Mesenchymal stem cell (in vitro differentiated cells and primary cell): ENCODE data around the gene CDK14.

ENCODE experiments used
- DNase-seq: peaks from one replicate; pipeline ENCODE4 v3.0.0-alpha.2; 2013
- H2AFZ ChIP-seq: one replicate; pipeline ENCODE4 v1.6.1; 2013; ENCODE audit warnings: low read depth, mild to moderate bottlenecking, control low read depth, inconsistent platforms, low read length, moderate library complexity
- H2AK5ac ChIP-seq: 2 replicates; pipeline ENCODE4 v1.6.1; 2013; ENCODE audit warnings: low read length, moderate library complexity, mild to moderate bottlenecking, inconsistent platforms; ENCODE audit not compliant: severe bottlenecking
- H2BK120ac ChIP-seq: one replicate; pipeline ENCODE4 v1.6.1; 2013; ENCODE audit warnings: low read depth, mild to moderate bottlenecking, inconsistent platforms, low read length, moderate library complexity
- H2BK12ac ChIP-seq, 2 experiments: one replicate each; pipeline ENCODE4 v1.6.1; 2013; ENCODE audit warnings: inconsistent platforms in 2 of 2, low read length in 2 of 2, mild to moderate bottlenecking in 2 of 2, moderate library complexity in 2 of 2, control low read depth in 1 of 2
- H2BK15ac ChIP-seq: one replicate; pipeline ENCODE4 v1.6.1; 2013; ENCODE audit warnings: mild to moderate bottlenecking, low read depth, inconsistent platforms; ENCODE audit not compliant: poor library complexity, severe bottlenecking
- H2BK5ac ChIP-seq: 2 replicates; pipeline ENCODE4 v1.6.1; 2013; ENCODE audit warnings: low read depth, mild to moderate bottlenecking, low read length, control low read depth, inconsistent platforms; ENCODE audit not compliant: poor library complexity, severe bottlenecking
- H3K14ac ChIP-seq, 2 experiments: one replicate each; pipeline ENCODE4 v1.6.1; 2013; ENCODE audit warnings: inconsistent platforms in 2 of 2, low read length in 2 of 2, control low read depth in 1 of 2, mild to moderate bottlenecking in 1 of 2, moderate library complexity in 1 of 2
- H3K18ac ChIP-seq, 2 experiments: one replicate each; pipeline ENCODE4 v1.6.1; 2013; ENCODE audit warnings: inconsistent platforms in 2 of 2, low read length in 2 of 2, control low read depth in 1 of 2, low read depth in 1 of 2, mild to moderate bottlenecking in 1 of 2
- H3K23ac ChIP-seq, 2 experiments: one replicate each; pipeline ENCODE4 v1.6.1; 2013; ENCODE audit warnings: inconsistent platforms in 2 of 2, low read length in 2 of 2, mild to moderate bottlenecking in 2 of 2, moderate library complexity in 2 of 2, control low read depth in 1 of 2
- H3K27ac ChIP-seq: 2 replicates; pipeline ENCODE4 v1.5.1; 2013; ENCODE audit warnings: mild to moderate bottlenecking, moderate library complexity, low read length, control low read depth, inconsistent platforms; ENCODE audit not compliant: poor library complexity, severe bottlenecking
- H3K27me3 ChIP-seq, 2 experiments: 2 replicates each; pipeline versions ENCODE4 v1.6.1 to v1.7.0; 2013; ENCODE audit warnings: low read length in 2 of 2, mild to moderate bottlenecking in 2 of 2, moderate library complexity in 2 of 2, control low read depth in 1 of 2, inconsistent platforms in 1 of 2; ENCODE audit not compliant: control insufficient read depth in 1 of 2, insufficient read depth in 1 of 2
- H3K36me3 ChIP-seq, 2 experiments: 2 replicates each; pipeline versions ENCODE4 v1.6.1 to v1.7.0; 2013; ENCODE audit warnings: low read length in 2 of 2, control low read depth in 1 of 2, inconsistent platforms in 1 of 2, low read depth in 1 of 2, mild to moderate bottlenecking in 1 of 2; ENCODE audit not compliant: insufficient read depth in 2 of 2, control insufficient read depth in 1 of 2
- H3K4ac ChIP-seq, 2 experiments: one replicate each; pipeline ENCODE4 v1.6.1; 2013; ENCODE audit warnings: inconsistent platforms in 2 of 2, low read length in 2 of 2, mild to moderate bottlenecking in 2 of 2, moderate library complexity in 2 of 2, control low read depth in 1 of 2, low read depth in 1 of 2
- H3K4me1 ChIP-seq: 2 replicates; pipeline ENCODE4 v1.6.1; 2013; ENCODE audit warnings: low read depth, low read length, control low read depth; ENCODE audit not compliant: control insufficient read depth, insufficient read depth
- H3K4me2 ChIP-seq: 2 replicates; pipeline ENCODE4 v1.6.1; 2013; ENCODE audit warnings: low read length, mild to moderate bottlenecking, inconsistent platforms; ENCODE audit not compliant: poor library complexity, severe bottlenecking
- H3K4me3 ChIP-seq, 2 experiments: 2 replicates each; pipeline versions ENCODE4 v1.5.1 to v1.7.0; 2013; ENCODE audit warnings: low read length in 2 of 2, mild to moderate bottlenecking in 2 of 2, control low read depth in 1 of 2, low read depth in 1 of 2; ENCODE audit not compliant: insufficient read depth in 1 of 2
- H3K79me1 ChIP-seq: replicated peaks from 2 replicates; pipeline ENCODE4 v1.6.1; 2013; ENCODE audit warnings: mild to moderate bottlenecking, control low read depth, low read length, inconsistent platforms; ENCODE audit not compliant: poor library complexity, severe bottlenecking
- H3K9ac ChIP-seq: 2 replicates; pipeline ENCODE4 v1.7.0; 2013; ENCODE audit warnings: mild to moderate bottlenecking, low read length, moderate library complexity
- H3K9me3 ChIP-seq: 2 replicates; pipeline ENCODE4 v1.7.0; 2013; ENCODE audit warnings: mild to moderate bottlenecking, low read length; ENCODE audit not compliant: control insufficient read depth
- H4K8ac ChIP-seq: one replicate; pipeline ENCODE4 v1.6.1; 2013; ENCODE audit warnings: inconsistent platforms, mild to moderate bottlenecking, low read length, moderate library complexity
- H4K91ac ChIP-seq: one replicate; pipeline ENCODE4 v1.6.1; 2013; ENCODE audit warnings: mild to moderate bottlenecking, low read length, inconsistent platforms
- WGBS: methylation state at CpG from one replicate; pipeline ENCODE4 v1.1.7; 2013; ENCODE audit warnings: mixed read lengths; 5-methylcytosine and 5-hydroxymethylcytosine counted together

The CDK14 gene

DNA sequence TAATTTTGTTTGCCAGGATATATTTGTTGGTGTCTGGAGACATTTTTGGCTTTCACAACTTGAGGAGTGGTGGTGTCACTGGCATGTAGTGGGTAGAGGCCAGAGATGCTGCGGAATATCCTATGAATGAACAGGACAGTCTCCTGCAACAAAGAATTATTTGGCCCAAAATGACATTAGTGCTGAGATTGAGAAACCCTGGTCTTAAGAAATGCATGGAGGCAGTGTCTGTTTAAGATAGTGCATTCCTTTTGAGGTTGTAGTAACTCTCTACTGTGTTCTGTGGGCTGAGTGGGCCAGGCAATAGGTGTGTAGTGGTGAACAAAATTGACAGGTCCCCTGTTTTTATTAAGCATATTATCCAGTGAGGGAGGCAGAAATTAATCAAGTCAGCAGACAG is 165.5 kb downstream of the CDK14 start:
- no peak overlapping the region for H2BK15ac ChIP-seq
- H2AK5ac ChIP-seq, result no peak overlapping the region
- DNase-seq, result no peak
- no peaks in the 10 kb centered on the region for H3K9me3 ChIP-seq
- no peak overlapping the region for H4K8ac ChIP-seq
- H3K4me1 ChIP-seq, result peaks cover 1% of the 10 kb centered on the region
- no peak overlapping the region for H2BK120ac ChIP-seq
- no peak overlapping the region for H3K27ac ChIP-seq
- no peak overlapping the region for H3K18ac ChIP-seq
- no peak overlapping the region for H3K9ac ChIP-seq
- H3K23ac ChIP-seq, result no peak overlapping the region
- H3K36me3 ChIP-seq, result no peaks in the 10 kb centered on the region
- H4K91ac ChIP-seq, result no peak overlapping the region
- no peak overlapping the region for H3K4ac ChIP-seq
- H3K14ac ChIP-seq, result no peak overlapping the region
- H3K4me3 ChIP-seq, result no peak overlapping the region
- H3K4me2 ChIP-seq, result no peak overlapping the region
- H3K27me3 ChIP-seq, result no peaks in the 10 kb centered on the region
- 100% methylated on average over 1 of the region's 1 CpG for WGBS
- H2BK5ac ChIP-seq, result no peak overlapping the region
- no peak overlapping the region for H2AFZ ChIP-seq
- H2BK12ac ChIP-seq, result no peak overlapping the region
- H3K79me1 ChIP-seq, result peaks cover 15% of the 10 kb centered on the region

DNA sequence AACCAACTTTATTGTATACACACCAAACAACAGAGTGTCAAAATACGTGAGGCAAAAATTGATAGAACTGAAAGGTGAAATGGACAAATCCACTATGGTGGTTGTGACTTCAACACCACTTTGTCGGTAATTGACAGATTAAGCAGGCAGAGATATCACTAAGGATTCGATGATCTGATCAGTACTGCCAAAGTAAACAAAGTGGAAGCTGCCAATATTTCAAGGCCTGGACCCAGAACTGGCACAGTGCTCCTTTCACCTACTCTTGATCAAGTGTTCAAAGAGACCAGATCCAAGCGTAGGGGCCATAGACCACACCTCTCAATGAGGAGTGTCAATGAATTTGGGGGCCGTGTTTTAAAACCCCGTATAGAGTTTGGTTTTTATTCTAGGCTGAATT is 167.0 kb downstream of the CDK14 start:
- no peak overlapping the region for H2BK5ac ChIP-seq
- no peak overlapping the region for H2AFZ ChIP-seq
- H2BK12ac ChIP-seq, result no peak overlapping the region
- no peak overlapping the region for H3K4me2 ChIP-seq
- H2BK15ac ChIP-seq, result no peak overlapping the region
- peaks cover 5% of the 10 kb centered on the region for H3K4me1 ChIP-seq
- no peak overlapping the region for H3K9ac ChIP-seq
- no peak overlapping the region for H3K18ac ChIP-seq
- no peaks in the 10 kb centered on the region for H3K36me3 ChIP-seq
- no peak overlapping the region for H4K8ac ChIP-seq
- DNase-seq, result no peak
- H3K4ac ChIP-seq, result no peak overlapping the region
- no peak overlapping the region for H3K23ac ChIP-seq
- H3K27me3 ChIP-seq, result no peaks in the 10 kb centered on the region
- H3K79me1 ChIP-seq, result peaks cover 13% of the 10 kb centered on the region
- H3K14ac ChIP-seq, result no peak overlapping the region
- WGBS, result 98% methylated on average over 5 of the region's 6 CpGs
- no peak overlapping the region for H2BK120ac ChIP-seq
- no peak overlapping the region for H4K91ac ChIP-seq
- no peak overlapping the region for H3K27ac ChIP-seq
- H3K9me3 ChIP-seq, result no peaks in the 10 kb centered on the region
- H3K4me3 ChIP-seq, result no peak overlapping the region
- peak overlapping the region; percentile 27 for H2AK5ac ChIP-seq

DNA sequence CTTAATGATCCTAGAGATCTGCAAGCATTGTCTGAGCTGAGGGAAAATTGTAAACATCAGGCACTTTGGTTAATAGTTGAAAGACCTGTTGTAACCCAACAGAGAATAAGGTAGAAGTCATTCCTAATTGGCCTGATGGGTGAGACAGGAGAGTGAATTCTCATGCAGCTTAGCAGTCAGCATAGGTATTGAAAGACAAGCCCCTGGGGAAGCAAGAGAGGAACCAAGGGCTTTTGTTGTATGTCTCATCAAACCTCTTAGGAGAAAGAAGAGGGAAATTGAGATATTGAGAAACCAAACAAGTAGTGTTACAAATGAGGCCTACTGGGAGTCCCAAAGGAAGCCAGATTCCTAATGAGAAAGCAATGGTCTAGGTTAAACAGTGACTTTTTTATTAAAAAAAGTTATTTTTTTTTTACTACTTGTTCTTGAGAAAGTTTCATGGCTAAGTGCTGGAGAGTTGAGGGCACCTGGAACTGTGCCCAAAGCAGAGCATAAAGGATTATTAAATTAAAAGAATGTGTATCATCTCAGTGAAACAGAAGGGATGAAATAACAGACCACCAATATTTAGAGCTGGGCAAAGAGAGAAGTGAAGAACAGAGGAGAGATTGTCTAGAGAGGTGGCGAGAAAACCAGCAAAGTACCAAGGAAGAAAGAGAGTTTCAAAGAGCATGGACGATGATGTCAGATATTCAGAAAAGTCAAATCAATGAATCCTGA is 168.9 kb downstream of the CDK14 start:
- no peaks in the 10 kb centered on the region for H3K36me3 ChIP-seq
- no peak overlapping the region for H3K14ac ChIP-seq
- no peak overlapping the region for H3K4ac ChIP-seq
- H3K9ac ChIP-seq, result peak overlapping the region; percentile 80
- H2BK5ac ChIP-seq, result no peak overlapping the region
- no peak overlapping the region for H3K18ac ChIP-seq
- no peak overlapping the region for H3K23ac ChIP-seq
- H3K79me1 ChIP-seq, result peaks cover 12% of the 10 kb centered on the region
- peak overlapping the region; percentile 48 for H3K27ac ChIP-seq
- no peak overlapping the region for H3K4me3 ChIP-seq
- no peaks in the 10 kb centered on the region for H3K9me3 ChIP-seq
- H4K91ac ChIP-seq, result no peak overlapping the region
- H2AK5ac ChIP-seq, result no peak overlapping the region
- DNase-seq, result no peak
- no peak overlapping the region for H4K8ac ChIP-seq
- H3K4me1 ChIP-seq, result peaks cover 5% of the 10 kb centered on the region
- H2BK120ac ChIP-seq, result no peak overlapping the region
- 100% methylated on average over 1 of the region's 2 CpGs for WGBS
- no peak overlapping the region for H3K4me2 ChIP-seq
- no peak overlapping the region for H2BK15ac ChIP-seq
- H2BK12ac ChIP-seq, result no peak overlapping the region
- H2AFZ ChIP-seq, result no peak overlapping the region
- no peaks in the 10 kb centered on the region for H3K27me3 ChIP-seq

DNA sequence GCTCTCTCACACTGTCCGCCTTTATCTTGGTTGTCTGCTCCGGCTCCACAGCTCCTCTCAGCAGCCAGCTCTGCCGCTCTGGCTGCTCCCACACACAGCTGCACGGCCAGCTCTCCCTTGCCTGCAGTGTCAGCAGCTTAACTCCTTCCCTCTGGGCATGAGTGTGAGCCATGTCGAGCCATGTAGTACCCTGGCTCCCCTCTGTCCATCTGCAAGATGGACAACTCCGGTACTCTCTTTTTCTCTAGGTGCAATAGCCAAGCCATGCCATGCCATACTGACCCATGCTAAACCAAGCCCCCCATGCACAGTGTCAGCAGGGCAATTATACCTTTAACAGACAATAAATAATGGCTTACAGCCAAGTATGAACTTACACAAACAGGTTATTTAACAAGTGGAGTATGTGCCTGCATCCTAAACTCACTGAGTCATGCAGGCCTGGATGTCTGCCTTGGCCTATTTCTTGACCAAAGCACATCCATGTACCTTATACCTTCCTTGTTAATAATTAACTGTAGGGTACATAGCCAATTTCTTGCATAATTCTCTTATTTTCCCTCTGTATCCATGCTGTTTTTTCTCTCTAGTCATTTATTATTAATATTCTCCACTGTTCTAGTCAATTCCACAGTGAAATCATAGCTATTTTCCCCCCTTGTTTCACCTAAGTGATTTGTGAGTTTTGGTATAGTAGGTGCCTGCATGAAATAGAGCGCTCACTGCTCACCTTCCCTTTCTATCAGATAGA is 170.9 kb downstream of the CDK14 start:
- H4K8ac ChIP-seq, result peak overlapping the region; percentile 75
- H3K18ac ChIP-seq, result peak overlapping the region; percentile 28 to 78
- peak overlapping the region; percentile 18 to 57 for H3K14ac ChIP-seq
- H2AFZ ChIP-seq, result no peak overlapping the region
- peak; percentile 31 for DNase-seq
- H2BK12ac ChIP-seq, result no peak overlapping the region
- no peak overlapping the region for H2BK120ac ChIP-seq
- peak overlapping the region in 1 of 2 experiments; percentile 80 for H3K4ac ChIP-seq
- peaks cover 8% of the 10 kb centered on the region for H3K4me1 ChIP-seq
- H4K91ac ChIP-seq, result peak overlapping the region; percentile 77
- peaks cover 7% of the 10 kb centered on the region for H3K9me3 ChIP-seq
- WGBS, result 75% methylated on average over 6 of the region's 7 CpGs
- peak overlapping the region; percentile 97 for H2BK5ac ChIP-seq
- peak overlapping the region; percentile 46 for H2BK15ac ChIP-seq
- H3K27ac ChIP-seq, result peak overlapping the region; percentile 100
- H3K36me3 ChIP-seq, result peaks cover 0 to 3% of the 10 kb centered on the region in 2 experiments
- H3K4me3 ChIP-seq, result peak overlapping the region in 1 of 2 experiments; percentile 61
- H3K27me3 ChIP-seq, result no peaks in the 10 kb centered on the region
- H2AK5ac ChIP-seq, result peak overlapping the region; percentile 93
- peaks cover 12% of the 10 kb centered on the region for H3K79me1 ChIP-seq
- peak overlapping the region; percentile 80 for H3K9ac ChIP-seq
- no peak overlapping the region for H3K23ac ChIP-seq
- peak overlapping the region; percentile 59 for H3K4me2 ChIP-seq
